Activated CD8-positive, alpha-beta memory T cell treated with anti-CD3 and anti-CD28 coated beads for 1 hour (primary cell): ENCODE results near the gene NCAPD3.
A peak's percentile ranks its signal among the peaks of the same experiment; 100 is the strongest.

Source experiments
- DNase-seq, 2 donors: peaks; one replicate each; pipeline ENCODE4 v3.0.0-alpha.2; 2020; ENCODE audit warnings: low read depth in 1 of 2; ENCODE audit errors: extremely low read depth in 1 of 2

The NCAPD3 gene

DNA sequence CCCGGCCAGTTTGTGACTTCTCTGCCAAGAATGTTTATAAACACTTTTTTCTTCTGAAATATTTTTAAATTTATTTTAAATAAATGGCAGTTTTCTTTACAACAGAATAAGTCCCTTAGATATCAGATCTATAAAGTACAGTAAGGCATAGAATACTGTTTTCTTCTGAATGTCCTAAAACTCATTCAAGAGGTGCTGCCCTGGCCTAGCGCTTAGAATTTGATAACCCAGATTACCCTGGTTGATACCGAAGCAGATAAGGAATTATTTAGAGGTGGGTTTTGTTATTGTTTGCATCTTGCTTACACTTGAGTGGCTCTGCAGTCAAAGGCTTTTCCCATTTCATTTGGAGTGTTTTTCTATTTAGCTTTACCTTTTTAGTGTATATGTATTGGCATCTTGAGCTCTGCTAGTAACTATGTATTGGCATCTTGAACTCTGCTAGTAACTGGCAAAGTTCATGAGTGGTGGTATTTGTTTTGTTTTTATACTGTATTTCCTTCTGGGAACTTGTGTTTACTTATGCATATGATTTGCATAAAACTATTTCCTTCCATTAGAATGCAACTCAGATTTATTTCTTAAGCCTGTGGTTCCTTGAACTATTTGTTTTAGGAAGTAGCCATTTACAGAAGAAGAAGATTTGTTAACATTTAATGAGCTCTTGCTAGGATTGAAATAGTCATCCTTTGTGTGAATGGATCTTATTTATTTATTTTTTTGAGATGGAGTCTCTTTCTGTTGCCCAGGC is 30.8 kb upstream of the NCAPD3 start:
- no peak for DNase-seq

DNA sequence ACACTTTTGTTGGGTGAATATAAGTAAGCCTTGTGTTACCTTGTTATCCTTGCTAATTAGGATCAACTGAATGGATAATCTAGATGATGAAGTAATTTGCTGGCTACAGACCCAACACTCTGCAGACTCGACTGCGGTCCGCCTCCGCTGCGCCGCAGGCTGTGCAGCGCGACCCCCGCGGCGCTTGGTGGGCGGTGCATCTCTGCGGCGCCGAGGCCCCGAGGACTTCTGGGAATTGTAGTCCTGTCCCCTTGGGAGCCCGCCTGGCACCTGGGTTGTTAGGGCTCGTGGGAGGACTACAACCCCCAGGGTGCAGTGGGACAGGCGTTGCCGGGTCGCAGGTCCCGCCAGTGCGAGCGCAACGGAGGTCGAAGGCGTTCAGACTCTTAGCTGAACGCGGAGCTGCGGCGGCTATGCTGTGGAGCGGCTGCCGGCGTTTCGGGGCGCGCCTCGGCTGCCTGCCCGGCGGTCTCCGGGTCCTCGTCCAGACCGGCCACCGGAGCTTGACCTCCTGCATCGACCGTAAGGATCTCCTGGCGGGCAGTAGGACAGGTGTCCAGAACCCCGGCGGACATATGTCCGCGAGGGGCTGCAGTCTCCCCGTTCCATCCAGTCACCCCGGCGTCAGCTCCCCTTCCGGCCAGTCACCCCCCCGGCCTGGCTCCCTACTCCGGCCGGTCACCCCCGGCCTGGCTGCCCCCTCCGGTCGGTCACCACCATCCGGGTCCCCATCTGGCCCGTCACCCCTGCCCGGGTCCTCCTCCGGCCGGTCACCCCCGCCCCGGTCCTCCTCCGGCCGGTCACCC is 29.6 kb upstream of the NCAPD3 start, which contains the start of the genes ACAD8 and THYN1:
ACAD8 (plus strand) TSS at position 381 of the 806 bp plus-strand sequence; CDS start at position 414, 33 bp downstream.
THYN1 (minus strand) TSS at position 165 of the 806 bp plus-strand sequence. CDS start 470 bp downstream, outside the sequence.
- peak; percentile 88 to 91 for DNase-seq

DNA sequence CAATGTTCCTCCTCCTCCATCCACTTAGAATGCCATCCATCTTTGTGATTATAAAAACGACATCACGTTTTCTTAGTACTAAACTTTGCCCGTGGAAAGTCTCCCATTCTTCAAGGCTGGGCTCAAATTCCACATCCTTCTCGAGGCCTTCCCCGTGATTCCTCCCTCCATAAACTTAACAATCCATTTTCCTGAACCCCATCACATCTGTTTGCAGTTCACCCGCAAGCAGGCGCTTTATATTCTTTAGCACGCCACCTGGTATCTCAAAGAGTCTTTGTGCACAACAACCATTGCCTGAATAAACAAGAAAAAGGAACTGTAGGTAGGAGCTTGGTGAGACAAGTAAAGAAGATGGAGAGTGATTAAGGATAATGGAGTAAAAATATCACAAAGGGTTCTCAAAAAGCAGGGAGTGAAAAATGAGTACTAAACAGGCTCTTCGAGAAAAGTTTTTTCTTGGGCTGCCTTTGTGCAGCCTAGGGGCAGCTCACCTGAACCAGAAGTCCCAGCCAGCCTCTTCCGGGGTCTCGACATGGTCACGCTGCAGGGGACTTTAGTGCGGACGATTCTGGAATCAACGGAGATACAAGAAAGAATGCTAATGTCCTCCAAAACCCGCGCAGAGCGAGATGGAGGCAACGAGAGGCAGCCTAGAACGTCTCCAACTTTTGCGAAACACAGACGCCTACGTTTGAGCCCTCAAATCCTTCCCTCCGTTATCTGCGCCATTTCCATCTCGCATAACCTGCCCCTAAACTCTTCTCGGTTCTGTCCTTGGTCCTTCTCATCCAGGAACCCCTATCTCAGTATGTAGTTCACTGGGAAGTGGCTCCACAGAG is 28.8 kb upstream of the NCAPD3 start:
- DNase-seq: no peak

DNA sequence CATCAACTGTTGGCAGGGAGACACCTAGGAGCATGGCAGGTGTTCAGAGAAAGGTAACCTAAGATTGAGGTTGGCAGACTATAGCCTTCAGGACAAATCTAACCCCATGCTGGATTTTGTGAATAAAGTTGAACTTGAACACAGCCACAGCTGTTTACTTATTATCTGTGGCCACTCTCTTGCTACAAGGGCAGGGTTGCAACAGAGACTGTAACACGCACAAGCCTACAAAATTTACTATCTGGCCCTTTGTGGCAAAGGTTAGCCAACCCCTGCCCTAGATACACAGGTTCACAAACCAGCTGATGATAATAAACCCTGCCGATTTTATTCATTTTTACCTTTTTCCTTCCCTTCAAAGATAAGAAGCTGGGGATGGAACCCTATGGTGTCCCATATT is 26.9 kb upstream of the NCAPD3 start:
- no peak for DNase-seq

DNA sequence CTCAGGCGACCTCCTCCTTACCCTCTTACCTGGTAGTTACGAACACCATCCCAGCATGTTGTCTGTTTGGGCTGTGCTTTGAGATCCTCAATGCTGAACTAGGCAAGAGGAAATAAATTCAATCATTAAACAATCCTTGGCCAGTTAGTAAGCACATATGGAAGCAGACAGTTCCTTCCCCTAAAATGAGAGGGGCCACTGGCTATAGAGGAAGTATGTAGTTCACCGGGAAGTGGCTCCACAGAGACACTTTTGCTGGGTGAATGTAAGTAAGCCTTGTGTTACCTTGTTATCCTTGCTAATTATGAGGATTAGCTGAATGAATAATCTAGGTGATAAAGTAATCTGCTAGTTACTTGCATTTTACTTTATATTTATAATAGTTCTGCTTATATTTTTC is 26.5 kb upstream of the NCAPD3 start:
- no peak for DNase-seq

DNA sequence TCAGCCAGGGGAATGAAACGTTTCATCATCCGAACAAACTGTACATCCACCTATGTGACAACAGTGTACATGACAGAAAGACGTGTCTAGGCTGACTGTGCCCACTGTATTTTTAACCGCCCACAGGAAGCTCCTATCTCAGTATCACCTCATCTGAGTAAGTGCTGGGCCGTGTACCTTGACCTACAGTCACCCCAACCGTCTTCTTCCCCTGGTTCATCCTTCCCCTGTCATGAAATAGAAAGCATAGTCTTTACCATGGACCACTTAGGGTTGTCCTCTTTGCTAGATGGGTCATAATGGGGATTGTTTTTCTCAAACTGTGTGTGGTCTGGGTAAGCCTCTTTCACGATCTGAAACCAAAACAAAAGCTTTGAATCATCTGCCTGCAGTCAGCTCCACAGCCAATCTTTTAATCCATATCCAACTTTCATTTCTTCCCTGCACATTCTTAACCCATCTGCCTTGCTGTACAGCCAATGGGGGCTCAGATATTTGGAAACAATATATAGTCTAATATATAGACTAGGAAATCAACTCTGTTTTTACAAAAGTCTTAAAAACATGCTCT is 25.2 kb upstream of the NCAPD3 start:
- DNase-seq: no peak

DNA sequence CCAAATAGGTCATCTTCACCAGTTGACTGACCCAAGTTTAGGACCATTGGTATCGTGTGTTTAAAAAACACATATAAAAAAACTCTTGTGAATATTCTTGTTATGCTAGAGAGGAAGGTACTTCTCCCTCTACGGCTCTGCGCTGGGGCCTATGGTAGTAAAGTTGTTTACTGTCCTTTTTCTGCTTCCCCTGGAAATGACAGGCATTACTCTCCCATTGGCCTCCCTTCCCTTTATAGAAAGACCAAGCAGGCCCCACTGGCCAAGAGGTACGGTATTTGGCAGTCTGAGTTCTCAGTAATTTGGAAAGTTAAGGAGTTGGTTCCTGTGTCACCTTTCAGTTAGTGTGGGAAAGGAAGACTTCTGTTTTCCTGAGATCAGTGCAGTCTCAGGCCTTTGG is 22.9 kb upstream of the NCAPD3 start:
- no peak for DNase-seq

DNA sequence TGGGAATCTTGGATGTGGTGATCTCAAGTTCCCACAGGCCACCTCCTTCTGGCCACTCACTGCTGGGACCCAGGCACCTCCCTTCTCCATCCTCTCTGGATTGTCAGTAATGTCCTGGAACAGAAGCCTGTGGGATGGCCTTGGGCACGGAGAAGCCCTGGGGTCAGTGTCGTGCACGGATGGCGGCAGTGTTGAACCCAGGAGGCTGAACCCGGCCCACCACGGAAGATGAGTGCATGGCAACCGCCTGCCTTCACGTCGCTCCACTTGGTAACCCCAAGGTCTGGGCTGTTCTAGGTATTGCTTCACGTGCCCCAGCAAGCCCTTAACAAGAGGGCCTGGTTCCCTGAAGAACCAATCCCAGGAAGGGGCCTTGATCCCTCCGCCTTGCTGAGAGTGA is 22.3 kb upstream of the NCAPD3 start:
- no peak for DNase-seq

DNA sequence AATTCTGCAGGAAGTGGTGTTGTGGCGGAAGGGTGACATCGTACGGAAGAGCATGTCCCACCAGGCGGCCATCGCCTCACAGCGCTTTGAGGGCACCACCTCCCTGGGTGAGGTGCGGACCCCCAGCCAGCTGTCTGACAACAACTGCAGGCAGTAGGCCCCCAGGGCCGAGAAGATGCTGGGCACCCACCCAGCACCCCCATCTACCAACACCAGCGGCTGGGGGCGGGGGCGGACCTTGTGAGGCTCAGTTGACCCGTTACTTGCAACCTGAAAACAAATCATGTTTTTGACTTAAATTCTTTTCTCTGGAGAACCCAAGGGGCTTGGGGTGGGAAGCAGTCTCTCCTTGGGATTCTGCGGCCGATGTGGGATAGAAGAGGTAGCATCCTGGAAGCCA is 21.7 kb upstream of the NCAPD3 start:
- no peak for DNase-seq

DNA sequence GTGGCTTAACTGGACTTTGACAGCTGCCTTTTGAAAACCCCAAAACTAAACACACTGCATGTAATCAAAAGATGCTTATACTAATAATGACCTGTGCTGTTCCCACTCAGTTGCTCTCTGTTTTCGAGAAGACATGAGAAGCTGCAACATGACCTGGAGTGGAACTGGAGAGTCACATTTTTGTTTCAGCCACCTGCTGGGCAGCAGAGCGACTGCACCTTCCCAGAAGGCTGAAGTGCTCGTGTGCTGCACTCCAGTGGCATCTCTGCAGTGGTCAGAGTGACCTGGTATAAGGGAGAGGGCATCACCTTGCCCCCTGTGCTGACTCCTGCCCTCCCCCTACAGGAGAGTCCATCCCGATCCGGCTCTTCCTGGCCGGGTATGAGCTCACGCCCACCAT is 20.8 kb upstream of the NCAPD3 start:
- DNase-seq: no peak

DNA sequence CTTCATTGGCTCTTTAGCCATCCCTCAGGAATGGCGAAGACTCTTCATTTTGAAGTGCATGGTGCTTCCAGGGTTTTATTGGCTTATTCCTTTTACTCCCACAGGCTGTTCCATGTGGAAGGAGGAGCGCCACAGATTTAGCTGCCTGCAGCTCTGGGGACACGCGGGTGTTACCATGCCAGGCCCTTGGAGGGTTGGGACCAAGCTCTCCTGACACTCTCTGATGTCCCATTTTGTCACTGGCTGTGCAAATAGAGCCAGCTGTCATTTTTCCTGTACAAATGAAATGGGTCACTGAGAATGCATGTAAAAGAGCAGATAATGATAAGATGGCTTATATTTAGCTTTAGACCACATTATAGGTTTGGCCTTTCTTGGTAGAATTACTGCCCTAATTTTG is 20.1 kb upstream of the NCAPD3 start:
- DNase-seq: no peak

DNA sequence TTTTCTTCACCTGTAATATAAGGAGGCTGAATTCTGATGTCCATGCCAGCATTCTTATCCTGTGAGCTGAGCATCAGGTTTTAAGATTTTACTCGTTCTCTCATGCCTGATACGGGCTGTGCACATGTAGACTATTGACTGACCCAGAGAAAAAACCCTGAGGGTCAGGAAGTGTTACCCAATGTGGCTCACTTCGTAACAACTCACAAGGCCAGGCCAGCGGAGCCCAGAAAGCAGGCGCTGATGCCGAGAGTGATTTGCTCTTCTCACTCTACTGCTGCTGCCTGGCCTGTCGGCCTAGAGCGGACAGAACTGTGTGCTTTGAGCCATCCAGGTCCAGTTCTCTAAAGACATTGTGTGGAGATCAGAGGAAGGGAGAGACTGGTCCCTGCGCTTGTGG is 18.6 kb upstream of the NCAPD3 start:
- no peak for DNase-seq

DNA sequence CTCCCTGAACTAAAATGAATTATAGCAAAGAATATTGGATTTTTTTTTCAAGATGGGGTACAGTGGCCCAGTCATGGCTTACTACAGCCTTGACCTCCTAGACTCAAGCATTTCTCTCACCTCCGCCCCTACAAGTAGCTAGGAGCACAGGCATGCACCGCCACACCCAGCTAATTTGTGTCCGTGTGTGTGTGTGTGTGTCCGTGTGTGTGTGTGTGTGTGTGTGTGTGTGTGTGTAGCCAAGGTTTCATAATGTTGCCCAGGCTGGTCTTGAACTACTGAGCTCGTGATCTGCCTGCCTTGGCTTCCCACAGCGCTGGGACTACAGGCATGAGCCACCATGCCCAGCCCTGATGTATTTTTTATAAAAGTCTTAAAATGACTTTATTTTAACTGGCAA is 16.8 kb upstream of the NCAPD3 start:
- DNase-seq: no peak

DNA sequence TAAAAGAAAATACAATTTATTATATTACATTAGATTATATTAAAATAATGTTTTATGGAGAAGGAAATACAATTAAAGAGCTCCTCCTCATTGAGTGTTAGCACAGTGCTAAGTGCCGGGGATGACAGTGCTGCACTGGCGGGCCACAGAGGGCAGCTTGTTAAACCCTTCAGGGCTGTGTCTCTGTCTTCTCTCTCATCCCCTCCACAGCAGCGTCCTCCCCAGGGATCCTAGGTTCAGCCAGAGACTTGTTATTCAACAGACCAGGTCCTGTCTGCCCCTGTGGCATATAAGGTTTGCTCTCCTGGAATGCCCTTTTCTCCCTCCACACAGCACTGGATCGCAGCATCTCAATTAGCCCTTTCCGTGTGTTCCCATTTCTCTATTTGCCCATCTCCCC is 15.2 kb upstream of the NCAPD3 start:
- no peak for DNase-seq

DNA sequence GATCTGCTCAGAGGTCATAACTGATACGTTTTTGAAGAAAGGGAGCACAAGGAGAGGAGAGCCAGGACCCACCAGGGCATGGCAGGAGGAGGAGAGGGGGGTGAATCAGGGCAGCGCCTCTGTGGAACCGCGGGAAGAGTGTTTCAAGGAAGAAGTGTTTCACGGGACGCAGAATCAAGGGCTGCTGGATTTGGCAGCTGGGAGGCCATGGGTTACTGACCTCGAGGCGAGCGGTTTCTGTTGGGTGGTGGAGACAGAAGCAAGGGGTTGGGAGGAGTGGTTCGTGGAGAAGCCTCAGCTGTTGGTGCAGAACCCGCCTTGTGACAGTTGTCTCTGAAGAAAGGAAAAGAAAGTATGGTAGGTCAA is 13.8 kb upstream of the NCAPD3 start:
- no peak for DNase-seq

DNA sequence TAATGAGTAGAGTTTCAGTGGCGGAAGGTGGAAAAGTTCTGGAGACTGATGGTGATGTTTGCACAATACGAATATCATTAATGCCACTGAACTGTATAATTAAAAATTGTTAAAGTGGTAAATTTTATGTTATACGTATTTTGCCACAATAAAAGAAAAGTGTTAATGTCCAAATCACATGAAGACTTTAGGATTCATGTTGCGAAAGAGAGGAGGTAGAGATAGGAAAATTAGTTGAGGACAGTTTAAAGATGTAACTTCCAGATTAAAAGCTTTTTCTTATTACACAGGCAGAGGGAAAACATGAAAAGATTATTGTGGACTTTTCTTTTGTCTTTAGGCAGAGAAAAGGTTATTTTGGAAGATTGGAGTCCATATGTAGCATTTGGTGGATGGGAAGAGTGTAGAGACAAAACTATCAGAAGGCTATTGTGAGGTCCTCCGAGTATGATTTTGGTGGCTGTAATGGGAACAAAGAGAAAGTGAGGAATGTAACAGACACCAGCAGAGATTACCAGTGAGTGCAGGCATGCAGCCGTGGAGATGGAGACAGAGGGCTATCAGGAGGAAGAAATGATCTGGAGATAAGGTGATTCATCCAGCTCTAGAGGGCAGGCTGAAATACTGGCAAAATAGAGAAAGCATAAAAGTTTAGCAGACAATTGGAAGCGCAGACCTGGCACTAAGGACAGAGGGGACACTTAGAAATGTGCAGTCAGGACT is 13.2 kb upstream of the NCAPD3 start:
- no peak for DNase-seq

DNA sequence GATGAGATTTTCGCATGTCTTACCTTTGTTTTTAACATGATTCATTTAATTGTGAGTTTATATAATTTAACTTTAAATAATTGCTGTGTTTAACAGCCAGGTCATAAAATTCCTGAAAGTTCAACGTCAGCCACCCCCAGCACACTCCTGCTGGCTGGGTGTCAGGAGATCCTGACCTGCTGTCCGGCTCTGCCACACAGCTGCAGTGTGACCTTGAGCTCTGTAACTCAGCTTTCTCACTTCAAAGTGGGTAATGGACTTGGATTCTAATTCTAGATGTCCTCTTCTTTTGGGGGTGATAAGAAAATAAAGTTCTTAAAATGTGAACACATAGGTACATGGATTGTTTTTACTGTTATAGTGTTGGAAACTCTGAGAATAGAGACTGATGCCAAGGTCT is 11.6 kb upstream of the NCAPD3 start:
- no peak for DNase-seq

DNA sequence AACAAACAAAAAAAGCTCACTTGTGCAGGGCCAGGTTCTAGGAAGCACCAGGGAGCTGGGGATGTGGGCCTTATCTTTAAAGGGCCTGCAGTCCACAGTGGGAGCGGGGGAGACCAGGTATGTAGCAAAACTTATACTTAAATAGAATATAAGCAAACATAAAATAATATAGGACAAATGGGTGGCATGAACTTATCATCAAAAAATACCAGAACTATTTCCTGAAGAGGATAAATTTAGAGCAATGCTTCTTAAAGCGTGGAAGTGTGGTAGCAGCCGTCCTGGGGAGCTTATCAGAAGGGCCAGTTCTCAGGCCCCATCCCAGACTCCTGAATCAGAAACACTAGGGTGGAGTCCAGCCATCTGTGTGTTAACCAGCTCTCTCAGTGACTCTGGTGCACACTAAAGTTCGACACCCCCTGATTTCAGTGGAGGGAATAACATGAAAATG is 10.0 kb upstream of the NCAPD3 start:
- DNase-seq: no peak

DNA sequence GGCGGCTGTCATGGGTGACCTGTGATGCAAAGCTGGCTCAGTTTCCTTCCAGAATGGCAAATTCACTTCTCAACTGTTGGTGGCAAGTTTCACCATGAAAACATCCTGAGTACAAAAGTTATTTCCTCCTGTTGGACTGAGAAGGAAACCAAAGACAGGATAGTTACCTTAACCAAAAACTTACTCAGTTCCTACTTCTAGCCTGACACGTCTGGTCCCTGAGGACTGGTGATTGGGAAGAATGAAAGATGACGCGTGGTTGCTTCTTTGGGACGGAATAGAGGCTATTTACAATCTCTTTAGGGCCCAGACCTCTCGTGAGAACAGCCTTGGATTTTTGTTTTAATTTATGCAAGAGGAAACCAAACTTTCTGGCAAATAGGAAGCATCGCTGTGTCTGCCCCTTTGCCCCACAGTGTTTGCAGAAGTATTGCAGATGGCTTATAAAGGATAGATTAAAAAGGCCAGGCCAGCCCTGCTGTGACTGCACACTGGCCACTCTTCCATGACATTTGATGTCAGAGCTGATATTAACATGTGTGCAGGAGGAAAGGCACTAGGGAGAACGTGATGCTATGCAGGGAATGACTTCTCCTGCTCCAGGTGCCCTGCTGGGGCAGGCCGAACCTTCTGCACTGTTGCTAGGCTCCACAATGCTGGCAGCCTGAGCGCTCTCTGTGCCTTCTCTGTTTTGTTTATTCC is 8.3 kb upstream of the NCAPD3 start:
- DNase-seq: no peak

DNA sequence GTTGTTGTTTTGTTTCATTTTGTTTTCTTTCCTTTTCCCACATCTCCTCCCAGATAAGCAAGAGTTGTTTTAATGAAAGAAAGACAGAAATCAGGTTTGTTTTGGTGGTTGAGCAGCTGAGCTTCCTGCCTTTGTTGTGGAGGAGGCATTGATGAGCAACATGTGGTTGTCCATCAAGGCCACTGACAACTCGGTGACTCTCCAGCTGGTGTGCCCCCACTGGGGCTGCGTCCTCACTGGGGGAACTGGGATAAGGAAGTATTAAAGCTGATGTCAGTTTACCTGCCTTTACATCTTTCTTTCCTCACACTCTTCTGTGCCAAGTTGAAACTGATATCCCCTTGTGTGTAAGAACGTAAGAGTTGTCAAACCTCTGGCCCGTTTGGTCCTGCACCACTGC is 6.6 kb upstream of the NCAPD3 start:
- DNase-seq: no peak
